Measurements from ENCODE around the gene PNPLA2.

The PNPLA2 gene

DNA sequence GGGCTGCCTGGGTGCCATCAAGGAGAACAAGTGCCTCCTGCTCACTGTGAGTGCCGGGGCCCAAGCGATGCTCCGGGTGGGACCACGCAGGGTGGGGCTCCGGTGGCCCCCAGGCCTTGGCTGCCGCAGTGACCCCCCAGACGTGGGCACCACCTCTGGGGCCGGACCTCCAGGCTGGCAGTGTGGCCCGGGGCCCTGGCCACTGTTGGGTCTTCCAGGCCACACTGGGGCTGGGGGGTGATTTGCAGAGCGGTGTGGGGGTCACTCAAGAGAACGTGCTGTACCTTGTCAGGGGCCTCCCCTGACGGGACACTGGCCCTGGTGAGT, 43.9 kb downstream of the PNPLA2 start:
- DNase-seq = no peak

DNA sequence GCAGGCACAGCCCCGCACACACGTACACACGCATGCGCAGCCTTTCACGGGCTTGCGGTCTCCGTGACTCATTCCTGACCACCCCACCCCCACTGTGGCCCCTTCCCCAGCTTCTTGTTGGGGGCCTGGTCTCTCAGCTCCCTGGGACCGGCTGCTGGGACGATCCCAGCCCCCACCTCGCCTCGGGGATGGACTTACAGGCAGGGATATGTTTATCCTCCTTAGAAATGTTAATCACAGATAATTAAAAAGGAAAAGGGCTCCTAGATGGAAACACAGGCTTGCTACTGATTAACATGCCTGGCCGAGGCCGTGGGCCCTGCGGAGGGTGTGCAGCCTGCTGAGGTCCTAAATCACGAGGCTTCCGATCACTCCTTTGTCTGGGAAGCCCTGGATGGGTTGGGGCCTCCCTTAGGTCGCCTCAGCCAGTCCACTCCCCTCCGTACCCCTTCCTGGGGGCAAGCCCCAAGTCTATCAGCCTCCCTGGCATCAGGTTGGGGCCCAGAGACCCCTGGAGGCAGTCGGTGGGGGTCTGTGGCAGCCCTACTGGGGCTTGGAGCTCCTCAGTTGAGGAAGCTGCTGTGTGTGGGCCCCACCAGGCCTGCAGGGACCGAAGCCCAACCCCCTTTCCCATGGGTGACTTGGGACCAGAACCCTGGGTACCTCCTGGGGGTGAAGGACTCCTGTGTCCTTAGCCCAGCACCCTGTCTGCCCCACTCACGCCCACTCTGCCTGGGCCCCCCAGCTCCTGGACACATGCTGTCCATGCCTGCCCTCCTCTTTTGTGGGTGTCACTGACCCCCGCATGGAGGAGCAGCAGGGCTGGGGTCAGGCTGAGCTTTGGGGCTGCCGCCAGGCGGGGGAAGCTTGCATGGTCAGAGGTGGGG, 44.6 kb downstream of the PNPLA2 start:
- DNase-seq = no peak

DNA sequence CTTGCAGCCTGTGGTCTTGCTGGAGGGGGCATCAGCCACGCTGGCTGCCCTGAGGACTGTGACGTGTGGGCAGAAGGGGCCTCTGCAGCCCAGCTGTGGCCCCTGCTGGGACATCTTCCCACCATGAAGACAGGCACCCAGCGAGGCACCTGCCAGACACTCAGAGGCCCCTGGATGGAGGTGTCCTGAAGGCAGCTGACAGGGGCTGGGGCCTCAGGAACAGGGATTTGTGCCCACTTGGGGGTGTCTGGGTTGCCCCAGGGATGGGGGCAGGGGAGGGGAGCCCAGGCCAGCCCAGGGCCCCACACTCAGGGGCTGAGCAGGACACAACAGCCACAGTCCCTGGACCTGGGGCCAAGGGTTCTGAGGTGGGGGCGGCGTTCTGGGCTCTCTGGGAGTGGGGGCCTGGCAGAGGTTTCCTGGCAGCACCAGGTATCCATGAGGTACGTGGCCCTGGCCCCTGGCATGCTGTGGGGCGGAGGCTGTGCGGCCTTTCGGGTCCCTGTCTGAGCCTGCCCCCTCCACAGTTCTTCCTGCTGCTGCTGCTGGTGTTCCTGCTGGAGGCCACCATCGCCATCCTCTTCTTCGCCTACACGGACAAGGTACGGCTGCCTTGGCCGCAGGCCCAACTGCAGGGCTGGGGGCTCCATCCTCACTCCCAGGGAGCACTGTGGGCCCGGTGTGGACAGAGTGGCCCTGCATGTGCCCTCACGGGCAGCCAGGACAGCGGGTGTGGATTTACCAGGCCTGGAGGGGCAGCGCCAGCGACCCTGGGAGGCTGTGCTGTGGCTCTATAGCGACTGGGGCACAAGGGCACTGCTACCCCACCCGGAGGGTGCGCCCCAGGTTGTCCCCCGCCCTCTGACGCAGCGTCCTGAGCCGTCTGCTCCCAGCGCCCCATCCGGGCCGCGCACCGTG, 45.5 kb downstream of the PNPLA2 start:
- no peak for DNase-seq

DNA sequence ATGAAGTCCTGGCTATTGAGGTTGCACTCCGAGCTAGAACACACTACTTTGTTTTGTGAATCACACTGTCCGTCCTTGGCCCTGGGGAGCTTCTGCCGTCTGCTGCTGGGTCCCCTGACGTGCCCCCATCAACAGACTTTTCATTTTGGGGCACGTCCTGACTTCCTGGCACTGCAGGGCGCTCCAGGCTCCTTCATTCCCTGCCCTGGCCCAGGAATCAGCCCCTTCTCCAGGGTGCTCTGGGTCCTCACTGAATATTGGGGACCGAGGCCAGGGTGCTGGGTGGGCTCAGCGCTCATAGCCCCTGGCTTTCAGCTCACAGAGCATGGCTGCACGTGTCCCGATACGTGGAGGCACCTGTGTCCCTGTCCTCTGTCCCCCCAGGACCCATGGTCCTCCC, 46.2 kb downstream of the PNPLA2 start:
- DNase-seq = no peak

DNA sequence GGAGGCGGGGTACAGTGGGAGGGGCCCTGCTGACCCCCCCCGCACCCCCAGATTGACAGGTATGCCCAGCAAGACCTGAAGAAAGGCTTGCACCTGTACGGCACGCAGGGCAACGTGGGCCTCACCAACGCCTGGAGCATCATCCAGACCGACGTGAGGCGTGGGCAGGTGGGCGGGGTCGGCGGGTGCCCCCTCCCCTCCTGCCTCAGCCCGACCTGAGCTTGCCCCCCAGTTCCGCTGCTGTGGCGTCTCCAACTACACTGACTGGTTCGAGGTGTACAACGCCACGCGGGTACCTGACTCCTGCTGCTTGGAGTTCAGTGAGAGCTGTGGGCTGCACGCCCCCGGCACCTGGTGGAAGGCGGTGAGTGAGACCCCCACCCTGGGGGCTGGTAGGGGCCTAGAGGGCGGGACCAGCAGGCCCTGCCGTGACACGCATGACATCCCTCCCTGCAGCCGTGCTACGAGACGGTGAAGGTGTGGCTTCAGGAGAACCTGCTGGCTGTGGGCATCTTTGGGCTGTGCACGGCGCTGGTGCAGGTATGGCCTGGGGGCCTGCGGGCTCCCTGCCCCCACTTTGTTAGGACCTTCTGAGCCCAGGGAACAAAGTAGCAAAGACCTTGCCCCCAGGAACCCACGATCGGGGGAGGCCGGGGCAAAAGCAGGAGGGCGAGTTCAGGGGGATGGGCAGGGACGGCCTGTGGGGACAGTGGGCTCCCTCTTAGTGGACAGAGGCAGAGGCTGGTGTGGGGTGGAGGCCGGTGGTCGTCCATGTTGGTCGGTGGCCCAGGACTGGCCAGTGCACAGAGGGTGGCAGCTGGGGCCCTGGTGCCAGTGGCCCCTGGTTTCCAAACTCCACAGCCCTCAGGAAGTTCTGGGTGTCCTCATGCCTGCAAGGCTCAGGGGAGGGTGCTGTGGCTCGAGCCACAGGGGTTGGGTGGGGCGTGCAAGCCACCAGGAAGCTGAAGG, 47.0 kb downstream of the PNPLA2 start:
- no peak for DNase-seq

DNA sequence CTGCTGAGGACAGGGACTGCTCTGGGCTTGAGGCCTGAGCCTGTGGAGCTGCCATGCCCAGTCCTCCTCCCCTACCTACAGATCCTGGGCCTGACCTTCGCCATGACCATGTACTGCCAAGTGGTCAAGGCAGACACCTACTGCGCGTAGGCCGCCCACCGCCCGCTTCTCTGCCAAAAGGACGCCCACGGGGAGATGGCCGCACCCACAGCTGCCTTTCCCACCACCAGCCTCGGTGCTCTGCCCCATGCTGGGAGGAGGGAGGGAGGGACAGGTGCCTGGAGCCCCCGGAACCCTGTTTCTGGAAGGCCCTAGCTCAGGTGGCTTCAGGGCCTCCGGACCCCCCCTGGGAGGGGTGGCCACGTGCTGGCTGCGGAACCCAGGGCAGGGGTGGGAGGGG, 47.8 kb downstream of the PNPLA2 start:
- DNase-seq = no peak

DNA sequence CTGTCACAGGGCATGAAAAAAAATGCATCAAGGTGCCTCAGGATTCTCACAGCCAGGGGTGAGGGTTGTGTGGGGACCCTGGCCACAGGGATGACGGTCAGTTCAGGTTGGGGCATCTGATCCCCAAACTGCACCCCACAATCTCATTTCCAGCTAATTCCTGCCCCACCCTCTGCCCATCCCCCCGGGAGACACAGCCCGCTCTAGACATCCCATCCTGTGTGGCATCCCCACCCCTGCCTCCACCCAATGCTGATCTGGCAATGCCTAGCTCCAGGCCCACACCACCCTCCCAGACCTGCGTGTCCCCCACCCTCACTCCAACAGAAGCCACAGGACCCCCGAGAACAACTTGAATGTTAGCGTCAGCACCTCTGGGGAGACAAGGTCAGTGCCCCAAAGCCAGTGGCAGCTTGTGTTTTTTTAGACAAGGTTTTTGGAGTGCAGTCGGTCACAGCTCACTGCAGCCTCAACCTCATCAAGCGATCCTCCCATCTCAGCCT, 49.2 kb downstream of the PNPLA2 start:
- DNase-seq = no peak

DNA sequence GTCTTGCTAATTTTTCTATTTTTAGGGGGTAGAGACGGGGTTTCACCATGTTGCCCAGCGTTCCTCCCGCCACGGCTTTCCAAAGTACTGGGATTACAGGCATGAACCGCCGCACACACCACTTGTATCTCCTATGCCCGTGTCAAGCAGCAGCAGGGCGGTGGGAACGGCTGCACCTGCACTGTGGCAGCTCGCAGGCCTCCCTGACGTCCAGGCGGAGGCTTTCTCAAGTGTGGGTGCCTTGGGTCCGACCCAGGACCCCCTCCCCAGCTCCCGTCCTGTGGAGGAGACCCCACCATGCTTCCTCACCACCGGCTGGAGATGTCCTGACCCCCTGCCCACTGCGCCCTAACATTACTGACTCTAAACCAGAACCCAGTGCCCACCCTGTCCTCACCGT, 49.7 kb downstream of the PNPLA2 start:
- no peak for DNase-seq

DNA sequence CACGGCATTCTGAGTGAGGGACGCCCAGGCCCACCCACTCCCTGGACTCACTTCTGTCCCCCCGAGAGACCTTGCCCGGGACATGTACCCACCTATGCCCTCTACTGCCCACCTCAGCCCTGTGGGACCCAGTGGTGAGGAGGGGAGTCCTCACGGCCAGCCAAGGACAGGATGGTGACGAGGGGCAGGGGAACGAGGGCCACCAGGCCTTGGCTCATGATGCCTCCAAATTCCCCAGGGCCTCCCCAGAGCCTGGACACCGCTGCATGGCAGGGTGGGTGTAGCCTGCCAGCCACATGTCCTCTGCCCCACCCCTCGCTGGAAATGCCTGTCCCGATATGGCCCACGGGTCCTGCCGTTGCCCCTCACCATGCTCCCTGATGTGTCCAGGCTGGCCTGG, 50.1 kb downstream of the PNPLA2 start:
- DNase-seq = no peak

DNA sequence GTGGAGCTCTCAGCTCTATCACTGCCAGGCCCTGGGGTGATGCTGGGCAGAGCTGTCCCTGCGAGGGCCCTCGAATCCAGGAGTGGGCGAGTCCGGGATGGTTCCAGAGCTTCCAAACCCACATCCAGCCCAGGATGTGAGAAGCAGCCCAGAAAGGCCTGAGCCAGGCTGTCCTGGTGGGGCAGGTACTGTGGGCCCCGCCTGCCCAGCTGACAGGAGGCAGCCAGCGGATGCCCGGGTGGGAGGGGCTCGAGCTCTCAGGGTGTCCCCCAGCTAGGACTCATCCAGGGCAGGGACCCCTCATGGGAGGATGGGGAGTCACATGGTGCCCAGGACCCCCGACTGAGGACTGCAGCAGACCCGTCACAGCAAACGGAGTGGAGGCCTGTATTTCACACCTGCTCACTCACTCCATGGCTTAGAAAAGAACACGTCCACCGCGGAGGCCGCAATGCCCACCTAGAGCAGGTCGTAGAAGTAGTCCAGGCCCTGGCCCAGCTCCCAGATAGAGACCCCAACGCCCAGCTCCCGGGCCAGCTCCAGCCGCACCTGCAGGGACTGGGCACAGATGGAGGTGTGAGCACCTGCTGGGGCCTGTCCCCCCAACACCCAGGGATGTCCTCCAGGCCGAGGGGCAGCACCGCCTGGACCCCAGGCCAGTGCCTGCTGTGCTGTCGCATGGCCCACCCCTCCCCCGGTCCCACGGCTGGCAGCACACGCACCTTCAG, 50.8 kb downstream of the PNPLA2 start:
- DNase-seq = no peak

DNA sequence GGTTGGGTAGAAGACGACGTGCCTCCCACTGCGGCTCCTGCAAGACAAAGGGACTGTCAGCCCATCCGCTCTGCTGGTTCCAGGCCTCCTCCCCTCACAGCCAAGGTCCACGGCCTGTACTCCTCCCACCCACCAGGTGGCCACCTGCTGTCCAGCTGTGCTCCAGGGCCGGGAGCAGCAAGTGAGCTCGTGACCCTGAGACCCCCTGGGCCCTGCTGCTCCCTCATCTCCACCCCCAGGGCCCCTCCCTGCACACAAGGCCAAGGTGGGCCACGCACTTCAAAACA, 51.4 kb downstream of the PNPLA2 start:
- DNase-seq = no peak

DNA sequence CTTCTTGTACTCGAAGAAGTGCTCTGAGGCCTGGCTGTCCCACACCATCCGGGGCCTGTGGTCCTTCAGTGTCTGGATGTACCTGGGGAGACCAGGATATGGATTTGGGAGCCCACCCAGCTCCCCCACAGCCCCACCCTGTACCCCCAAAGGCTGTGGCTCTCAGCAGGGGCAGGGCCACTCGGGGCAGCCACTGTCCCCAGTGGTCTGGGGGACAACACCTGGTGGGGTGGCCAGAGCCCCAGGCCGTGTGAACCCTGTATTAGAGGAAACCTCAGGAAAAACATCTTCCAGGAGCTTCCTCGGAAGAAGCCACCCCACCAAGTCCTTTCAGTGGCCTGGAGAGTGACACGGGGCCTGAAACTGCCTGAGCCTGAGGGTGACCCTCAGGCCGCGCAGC, 51.7 kb downstream of the PNPLA2 start:
- DNase-seq = no peak

DNA sequence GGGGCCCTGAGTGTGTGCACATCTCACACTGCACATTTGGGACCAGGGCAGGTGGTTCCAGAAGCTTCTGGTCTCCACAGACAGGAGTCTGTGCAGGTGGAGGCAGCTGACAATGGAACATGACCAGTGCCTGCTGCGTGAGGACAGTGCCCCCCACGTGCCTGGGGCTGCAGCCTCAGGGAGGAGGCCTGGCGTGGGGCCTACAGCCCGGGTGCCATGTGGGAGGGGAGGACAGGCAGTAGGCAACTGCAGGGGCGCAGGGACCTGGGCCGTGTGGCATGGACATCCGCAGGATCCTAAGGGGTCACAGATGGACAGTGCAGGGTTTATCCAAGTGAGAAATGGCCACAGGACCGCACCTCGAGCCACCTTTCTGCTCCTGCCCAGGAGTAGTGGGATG, 52.8 kb downstream of the PNPLA2 start:
- DNase-seq = no peak

DNA sequence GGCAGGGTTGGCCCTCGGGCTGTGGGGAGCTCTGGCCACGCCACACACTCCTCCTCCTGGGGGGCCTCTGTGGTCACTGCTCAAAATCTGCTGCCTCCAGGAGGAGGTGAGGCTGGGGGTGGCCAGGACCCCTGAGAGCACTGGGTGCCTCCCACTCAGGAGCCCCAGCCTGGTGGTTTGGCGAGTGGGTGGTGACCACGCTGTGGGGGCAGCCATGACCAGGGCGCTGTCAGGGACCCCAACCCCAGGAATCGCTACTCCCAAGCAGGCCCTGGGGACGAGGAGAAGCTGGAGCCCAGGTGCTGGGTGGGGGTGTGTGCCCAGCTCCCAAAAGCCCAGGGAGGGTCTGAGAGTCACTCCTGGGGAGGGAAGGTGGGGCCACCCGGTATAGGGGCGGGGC, 54.1 kb downstream of the PNPLA2 start:
- DNase-seq = no peak

DNA sequence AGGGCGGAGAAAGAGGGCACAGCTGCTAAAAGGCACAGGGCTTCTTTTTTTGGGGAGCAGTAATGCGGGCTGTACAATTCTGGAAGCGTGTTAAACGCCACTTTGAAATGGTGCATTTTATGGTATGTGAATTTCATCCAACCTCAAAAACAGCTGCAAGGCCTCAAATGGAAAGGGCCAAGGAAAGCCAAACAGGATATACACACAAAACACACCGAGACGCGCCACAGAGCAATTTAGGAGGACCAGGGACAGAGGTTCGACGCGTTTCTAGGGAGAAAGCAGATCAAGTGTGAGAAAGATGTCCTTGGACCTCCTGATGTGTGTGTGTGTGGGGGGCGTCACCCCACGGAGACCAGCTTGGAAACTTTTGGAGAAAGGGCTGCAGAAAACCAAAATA, 55.0 kb downstream of the PNPLA2 start:
- DNase-seq = no peak
